NCI-H2227 (cell line): ENCODE measurements around the gene RFPL3.
"Not testable (repeated sequence)": the region's sequence is repeated elsewhere in the genome, so short reads cannot be mapped to it uniquely, and the experiment has no call there.

Experiments
- DNase-seq: peaks from one replicate; lab custom pipeline; 2025; ENCODE audit not compliant: unreplicated experiment; lab: John Stamatoyannopoulos, UW

Gene RFPL3

GRCh38 chr22:32329202-32329645 lies 28.4 kb upstream of the RFPL3 start:
- DNase-seq: no peak

GRCh38 chr22:32331236-32331917 lies 26.3 kb upstream of the RFPL3 start:
- no peak for DNase-seq

GRCh38 chr22:32331918-32332725 lies 25.5 kb upstream of the RFPL3 start:
- no peak for DNase-seq

- DNase-seq: no peak
Measured at GRCh38 chr22:32333141-32333768, 24.4 kb upstream of the RFPL3 start.

- DNase-seq: no peak
Measured at GRCh38 chr22:32333769-32334659, 23.7 kb upstream of the RFPL3 start.

GRCh38 chr22:32334660-32335365 lies 22.9 kb upstream of the RFPL3 start:
- DNase-seq: no peak

- DNase-seq: no peak
Measured at GRCh38 chr22:32335471-32335870, 22.2 kb upstream of the RFPL3 start.

- no peak for DNase-seq
Measured at GRCh38 chr22:32336121-32336603, 21.5 kb upstream of the RFPL3 start.

GRCh38 chr22:32336771-32337424 lies 20.8 kb upstream of the RFPL3 start:
- DNase-seq: no peak

GRCh38 chr22:32337425-32337824 lies 20.2 kb upstream of the RFPL3 start:
- not testable (repeated sequence) for DNase-seq

- DNase-seq: no peak
Measured at GRCh38 chr22:32338757-32339156, 18.9 kb upstream of the RFPL3 start.

GRCh38 chr22:32339190-32340012 lies 18.3 kb upstream of the RFPL3 start:
- no peak for DNase-seq

GRCh38 chr22:32340411-32340810 lies 17.3 kb upstream of the RFPL3 start:
- no peak for DNase-seq

GRCh38 chr22:32341122-32341740 lies 16.4 kb upstream of the RFPL3 start:
- DNase-seq: no peak

GRCh38 chr22:32342977-32343376 lies 14.7 kb upstream of the RFPL3 start:
- no peak for DNase-seq

- no peak for DNase-seq
Measured at GRCh38 chr22:32343941-32344340, 13.7 kb upstream of the RFPL3 start.

- no peak for DNase-seq
Measured at GRCh38 chr22:32348031-32348611, 9.5 kb upstream of the RFPL3 start.

GRCh38 chr22:32351875-32352274 lies 5.8 kb upstream of the RFPL3 start:
- DNase-seq: not testable (repeated sequence)
